ENCODE results near the gene TRAPPC10.

DNA sequence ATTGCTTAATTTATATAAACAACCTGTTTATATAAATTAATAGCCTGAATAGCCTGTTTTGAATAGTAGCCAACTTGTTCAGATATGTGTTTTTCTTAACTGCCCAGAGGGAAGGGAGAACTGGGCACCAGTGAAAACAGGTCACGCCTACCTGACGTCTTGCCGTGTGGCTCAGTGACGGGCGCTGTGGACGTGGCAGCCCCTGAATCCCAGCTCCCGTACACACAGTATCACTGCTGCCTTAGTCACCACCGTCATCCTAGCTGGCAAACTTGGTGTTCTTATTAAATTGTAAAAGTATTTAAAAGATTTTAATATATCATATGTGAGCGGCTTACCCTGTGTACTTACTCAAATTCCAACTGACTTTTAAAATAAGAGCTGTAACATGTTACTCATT, 35.4 kb upstream of the TRAPPC10 start:
- TF ChIP-seq, protein P1, sequence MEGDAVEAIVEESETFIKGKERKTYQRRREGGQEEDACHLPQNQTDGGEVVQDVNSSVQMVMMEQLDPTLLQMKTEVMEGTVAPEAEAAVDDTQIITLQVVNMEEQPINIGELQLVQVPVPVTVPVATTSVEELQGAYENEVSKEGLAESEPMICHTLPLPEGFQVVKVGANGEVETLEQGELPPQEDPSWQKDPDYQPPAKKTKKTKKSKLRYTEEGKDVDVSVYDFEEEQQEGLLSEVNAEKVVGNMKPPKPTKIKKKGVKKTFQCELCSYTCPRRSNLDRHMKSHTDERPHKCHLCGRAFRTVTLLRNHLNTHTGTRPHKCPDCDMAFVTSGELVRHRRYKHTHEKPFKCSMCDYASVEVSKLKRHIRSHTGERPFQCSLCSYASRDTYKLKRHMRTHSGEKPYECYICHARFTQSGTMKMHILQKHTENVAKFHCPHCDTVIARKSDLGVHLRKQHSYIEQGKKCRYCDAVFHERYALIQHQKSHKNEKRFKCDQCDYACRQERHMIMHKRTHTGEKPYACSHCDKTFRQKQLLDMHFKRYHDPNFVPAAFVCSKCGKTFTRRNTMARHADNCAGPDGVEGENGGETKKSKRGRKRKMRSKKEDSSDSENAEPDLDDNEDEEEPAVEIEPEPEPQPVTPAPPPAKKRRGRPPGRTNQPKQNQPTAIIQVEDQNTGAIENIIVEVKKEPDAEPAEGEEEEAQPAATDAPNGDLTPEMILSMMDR (IDR thresholded peaks at IDR 0.05) = no peak
- no peak for TF ChIP-seq POLR2A (IDR thresholded peaks at IDR 0.05)
